ENCODE data around the gene RPL13A.

Gene RPL13A

GRCh38 chr19:49506575-49507105 is 19.2 kb downstream of the RPL13A start:
- H3K4me3 ChIP-seq (ENCODE audit: low read depth, low read length): no peak overlapping the region
- peak; percentile 88 for TF ChIP-seq CTCF (IDR thresholded peaks at IDR 0.05; ENCODE audit: low read depth, low read length)
- DNase-seq (ENCODE audit: low read depth, low spot score): no peak
- in situ Hi-C loops (cut with HindIII; ENCODE audit: low sequenced_read_pairs): no loop called here

- TF ChIP-seq CTCF (IDR thresholded peaks at IDR 0.05; ENCODE audit: low read depth, low read length): no peak
- in situ Hi-C loops (cut with HindIII; ENCODE audit: low sequenced_read_pairs): no loop called here
- H3K4me3 ChIP-seq (ENCODE audit: low read depth, low read length): no peak overlapping the region
- DNase-seq (ENCODE audit: low read depth, low spot score): no peak
Measured at GRCh38 chr19:49507803-49508494, 20.5 kb downstream of the RPL13A start.

GRCh38 chr19:49512970-49513745 is 25.8 kb downstream of the RPL13A start:
- H3K4me3 ChIP-seq (ENCODE audit: low read depth, low read length): peak overlapping the region; percentile 59
- in situ Hi-C loops (cut with HindIII; ENCODE audit: low sequenced_read_pairs): no loop called here
- no peak for TF ChIP-seq CTCF (IDR thresholded peaks at IDR 0.05; ENCODE audit: low read depth, low read length)
- DNase-seq (ENCODE audit: low read depth, low spot score): no peak

- in situ Hi-C loops (cut with HindIII; ENCODE audit: low sequenced_read_pairs): no loop called here
- TF ChIP-seq CTCF (IDR thresholded peaks at IDR 0.05; ENCODE audit: low read depth, low read length): no peak
- DNase-seq (ENCODE audit: low read depth, low spot score): no peak
- H3K4me3 ChIP-seq (ENCODE audit: low read depth, low read length): peak overlapping the region; percentile 59
Measured at GRCh38 chr19:49513746-49514118, 26.3 kb downstream of the RPL13A start.

GRCh38 chr19:49514151-49514550 is 26.7 kb downstream of the RPL13A start:
- no peak overlapping the region for H3K4me3 ChIP-seq (ENCODE audit: low read depth, low read length)
- in situ Hi-C loops (cut with HindIII; ENCODE audit: low sequenced_read_pairs): no loop called here
- TF ChIP-seq CTCF (IDR thresholded peaks at IDR 0.05; ENCODE audit: low read depth, low read length): no peak
- no peak for DNase-seq (ENCODE audit: low read depth, low spot score)

- no peak for TF ChIP-seq CTCF (IDR thresholded peaks at IDR 0.05; ENCODE audit: low read depth, low read length)
- in situ Hi-C loops (cut with HindIII; ENCODE audit: low sequenced_read_pairs): no loop called here
- no peak for DNase-seq (ENCODE audit: low read depth, low spot score)
- no peak overlapping the region for H3K4me3 ChIP-seq (ENCODE audit: low read depth, low read length)
Measured at GRCh38 chr19:49515767-49516166, 28.4 kb downstream of the RPL13A start.

Measured in astrocyte of the spinal cord (primary cell).